Activated gamma-delta T cell (primary cell): Measurements from ENCODE around the gene ESPN.

Experiments used
- DNase-seq: peaks from one replicate; lab custom pipeline; 2025; lab: John Stamatoyannopoulos, UW

ESPN gene

GRCh38 chr1:6466751-6467150, 42.2 kb downstream of the ESPN start:
- DNase-seq: no peak

DNA sequence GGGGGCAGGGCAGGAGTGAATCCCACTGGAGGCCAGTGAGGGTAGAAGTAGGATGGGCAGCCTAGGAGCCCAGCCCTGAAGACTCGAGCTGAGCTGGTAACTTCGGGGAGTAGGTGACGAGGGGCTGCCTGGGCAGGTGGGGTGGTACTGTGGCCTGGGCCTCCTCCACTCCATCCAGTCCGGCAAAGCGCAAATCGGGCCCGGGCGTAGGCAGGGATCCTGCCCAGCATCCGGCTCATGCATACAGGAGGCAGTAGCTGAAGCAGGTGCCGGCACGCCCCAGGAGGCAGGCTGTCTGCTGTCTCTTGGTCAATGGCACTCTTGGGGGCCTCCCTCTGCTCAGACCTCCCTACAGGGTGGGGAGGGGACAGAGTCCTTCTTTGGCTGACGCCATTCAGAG, 42.6 kb downstream of the ESPN start:
- DNase-seq: no peak

DNA sequence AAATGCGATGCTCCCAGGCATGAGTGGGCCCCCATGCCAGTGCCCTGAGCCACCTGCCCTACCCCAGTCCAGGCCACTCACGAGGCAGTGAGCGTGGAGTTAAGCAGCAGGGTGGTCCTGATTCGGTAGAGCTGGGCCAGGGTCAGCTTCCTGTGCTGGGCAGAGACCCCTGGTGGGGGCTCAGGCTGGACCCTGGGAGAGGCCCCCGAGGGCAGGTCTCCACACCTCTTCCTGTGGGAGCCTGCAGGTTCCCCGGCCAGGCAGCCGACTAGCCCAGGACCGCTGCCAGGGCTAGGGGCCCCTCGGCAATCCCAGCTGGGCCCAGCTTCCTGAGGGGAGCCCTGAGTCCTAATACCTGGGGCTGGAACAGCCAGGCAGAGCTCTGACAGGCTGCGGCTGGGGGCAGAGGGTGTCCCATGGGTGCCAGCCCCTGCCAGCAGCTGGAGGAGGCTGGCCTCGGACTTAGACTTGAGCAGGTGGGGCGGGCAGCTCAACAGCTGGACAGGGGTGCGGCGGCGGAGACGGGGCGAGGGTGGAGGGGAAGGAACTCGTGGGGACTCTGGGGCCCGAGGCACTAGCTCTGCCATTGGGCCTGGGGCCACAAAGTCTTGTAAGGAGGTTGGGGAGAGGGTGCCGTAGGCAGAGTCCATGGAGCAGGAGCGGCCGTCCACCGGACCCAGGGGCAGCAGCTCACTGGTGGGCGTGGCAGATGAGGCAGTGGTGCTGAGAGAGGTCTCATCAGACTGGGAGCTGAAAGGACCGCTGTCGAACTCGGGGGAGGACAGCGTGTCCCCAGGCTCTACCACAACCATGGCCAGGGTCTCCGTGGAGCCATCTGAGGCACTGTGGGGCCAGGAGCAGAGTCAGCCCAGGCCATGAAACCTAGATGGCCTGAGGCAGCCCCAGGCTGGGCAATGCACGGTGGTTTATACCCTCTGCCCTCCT, 43.4 kb downstream of the ESPN start:
- DNase-seq: no peak

GRCh38 chr1:6468729-6469461, 44.3 kb downstream of the ESPN start:
- no peak for DNase-seq

- DNase-seq: no peak
Observed at GRCh38 chr1:6470132-6471085, 45.8 kb downstream of the ESPN start.

DNA sequence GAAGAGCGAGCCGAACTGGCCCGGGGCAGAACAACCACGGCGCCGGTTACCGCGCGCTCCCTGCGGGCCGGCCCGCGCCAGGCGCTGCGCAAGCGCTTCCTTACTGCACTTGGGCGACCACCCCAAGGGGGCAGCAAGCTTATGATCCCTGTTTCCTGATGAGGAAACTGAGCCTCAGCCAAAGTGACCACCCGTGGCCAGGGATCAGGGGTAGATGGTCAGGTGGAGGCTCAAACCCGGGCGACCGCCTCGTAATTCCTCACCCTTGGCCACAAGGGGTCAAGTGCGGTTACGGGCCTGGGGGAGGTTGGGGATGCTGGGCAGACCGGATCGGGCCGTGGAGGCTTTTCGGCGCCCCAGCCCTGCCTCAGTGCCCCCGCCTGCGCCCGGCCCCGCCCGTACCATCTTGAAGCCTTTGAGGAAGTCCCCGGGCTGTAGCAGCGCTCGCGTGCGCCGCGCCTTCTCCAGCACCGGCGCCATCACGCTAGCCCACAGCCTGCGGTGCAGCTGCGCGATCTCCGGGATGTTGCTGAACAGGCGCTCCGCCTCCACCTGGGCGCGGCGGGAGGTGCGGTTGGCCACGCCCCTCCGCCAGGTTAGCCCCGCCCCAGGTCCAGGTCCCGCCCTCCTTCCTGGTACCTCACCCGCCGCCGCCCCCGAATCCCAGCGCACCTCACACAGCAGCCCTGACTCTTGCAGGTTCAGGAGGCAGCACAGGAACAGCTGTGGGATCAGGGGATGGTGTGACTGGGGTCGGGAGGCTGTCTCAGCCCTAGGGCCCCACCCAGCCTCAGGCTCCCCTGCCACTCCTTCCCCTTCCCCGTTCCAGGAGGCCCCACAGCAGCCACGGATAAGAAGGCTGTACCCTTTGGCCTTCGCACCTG, 46.8 kb downstream of the ESPN start:
- DNase-seq: no peak

GRCh38 chr1:6471970-6472368, 47.4 kb downstream of the ESPN start:
- no peak for DNase-seq

DNA sequence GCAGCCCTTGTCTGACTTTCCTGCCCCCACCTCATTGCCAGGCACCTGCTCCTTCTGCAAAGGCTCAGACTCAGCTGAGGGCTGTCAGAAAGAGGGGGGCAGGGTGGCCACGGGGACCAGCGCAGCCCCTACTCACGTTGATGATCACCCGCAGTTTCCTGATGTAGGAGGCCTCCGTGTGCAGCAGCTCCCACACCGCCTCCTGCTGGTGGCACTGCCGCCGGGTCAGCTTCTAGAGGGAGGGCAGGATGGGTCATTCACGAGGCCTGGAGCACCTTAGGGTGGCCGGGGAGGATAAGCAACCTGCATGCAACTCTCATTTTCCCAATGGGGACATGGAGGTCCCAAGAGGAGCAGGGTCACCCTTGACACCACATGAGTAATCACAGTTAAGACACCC, 47.8 kb downstream of the ESPN start:
- DNase-seq: no peak

GRCh38 chr1:6473156-6473555, 48.6 kb downstream of the ESPN start:
- no peak for DNase-seq

- no peak for DNase-seq
Observed at GRCh38 chr1:6473974-6474814, 49.6 kb downstream of the ESPN start.

GRCh38 chr1:6474815-6475282, 50.3 kb downstream of the ESPN start:
- DNase-seq: no peak

DNA sequence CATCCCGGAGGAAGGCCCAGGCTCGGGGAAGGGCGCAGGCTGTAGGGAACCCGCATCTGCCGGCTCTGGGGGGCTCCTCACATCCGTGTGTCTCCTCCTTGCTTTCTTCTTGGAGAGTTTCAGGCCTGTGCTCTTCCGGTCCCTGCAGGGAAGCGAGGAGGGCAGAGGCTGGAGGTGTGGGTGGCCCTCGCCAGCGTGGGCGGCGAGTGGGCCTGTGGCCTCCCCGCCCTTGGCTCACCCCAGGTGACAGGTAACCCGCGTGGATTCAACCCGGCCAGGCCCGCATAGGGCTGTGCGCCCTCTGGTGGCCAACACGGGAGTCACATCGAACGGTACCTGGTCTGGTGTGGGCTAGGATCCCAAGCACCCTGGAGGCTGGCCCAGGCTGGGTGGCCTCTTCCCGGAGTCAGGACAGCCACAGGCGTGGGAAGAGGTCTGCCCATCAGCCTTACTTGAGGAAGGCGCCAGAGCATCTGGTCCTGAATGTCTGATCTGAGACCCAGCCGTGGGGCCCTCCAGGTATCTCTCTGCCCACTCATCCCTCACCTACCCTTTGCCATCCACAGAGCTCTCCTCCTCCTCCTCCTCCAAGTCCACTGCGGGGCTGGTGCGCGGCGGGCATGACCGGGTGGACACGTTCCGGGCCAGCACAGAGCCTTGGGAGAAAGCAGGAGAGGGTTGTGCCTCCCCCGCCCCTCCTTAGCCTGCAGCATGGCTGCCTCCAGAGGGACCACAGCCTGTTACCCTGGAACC, 51.0 kb downstream of the ESPN start:
- peak; percentile 39 for DNase-seq

DNA sequence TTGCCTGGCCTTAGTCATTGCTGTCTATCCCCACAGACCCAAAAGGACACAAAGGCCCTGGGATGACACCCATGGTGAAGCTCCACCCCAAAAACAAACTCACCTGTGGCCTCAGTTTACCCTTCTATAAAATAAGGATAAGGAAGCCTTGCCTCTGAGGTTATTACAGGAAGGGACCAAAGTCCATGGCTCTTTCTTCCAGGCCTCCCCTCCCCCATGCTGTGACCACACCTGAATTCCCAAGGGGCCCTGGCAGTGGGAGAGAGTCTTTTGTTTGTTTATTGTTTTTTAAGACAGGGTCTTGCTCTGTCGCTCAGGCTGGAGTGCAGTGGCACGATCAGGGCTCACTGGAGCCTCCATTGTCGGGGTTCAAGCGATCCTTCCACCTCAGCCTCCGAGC, 51.9 kb downstream of the ESPN start:
- DNase-seq: no peak

GRCh38 chr1:6477039-6477820, 52.7 kb downstream of the ESPN start:
- DNase-seq: no peak

DNA sequence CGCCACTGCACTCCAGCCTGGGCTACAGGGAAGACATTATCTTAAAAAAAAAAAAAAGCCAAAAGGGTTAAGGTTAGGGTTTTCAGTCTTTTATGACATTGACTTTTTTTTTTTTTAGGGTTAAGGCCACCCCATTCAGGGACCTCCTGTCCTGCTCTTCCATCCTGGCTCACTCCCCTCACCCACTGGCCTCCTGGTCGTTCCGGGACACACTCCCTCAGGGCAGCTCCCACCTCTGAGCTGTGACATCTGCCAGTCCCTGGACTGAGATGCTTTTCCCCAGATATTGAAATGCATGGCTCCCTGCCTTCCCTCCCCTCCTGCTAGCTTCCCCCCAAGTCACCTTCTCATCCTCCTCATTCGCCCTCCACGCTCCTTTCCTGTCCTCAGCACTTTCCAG, 57.2 kb downstream of the ESPN start:
- DNase-seq: no peak

- DNase-seq: no peak
Observed at GRCh38 chr1:6483017-6483760, 58.6 kb downstream of the ESPN start.

DNA sequence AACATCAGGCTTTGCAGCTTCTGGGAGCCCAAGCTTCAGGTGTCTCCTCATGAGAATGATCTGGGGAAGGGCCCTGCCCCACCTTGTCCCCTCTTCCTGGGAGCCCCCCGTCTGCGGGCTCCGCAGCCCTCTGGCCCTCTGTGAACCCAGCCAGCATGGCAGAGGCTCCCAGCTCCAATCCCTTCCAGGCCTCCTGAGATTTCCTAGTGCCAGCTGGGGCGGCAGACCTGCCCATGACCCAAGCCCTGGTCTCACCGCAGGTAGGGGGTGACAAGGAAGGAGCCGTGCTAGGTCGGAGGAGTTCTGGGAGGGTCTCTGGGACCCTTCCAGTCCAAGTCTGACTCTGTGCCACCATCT, 59.2 kb downstream of the ESPN start:
- no peak for DNase-seq

DNA sequence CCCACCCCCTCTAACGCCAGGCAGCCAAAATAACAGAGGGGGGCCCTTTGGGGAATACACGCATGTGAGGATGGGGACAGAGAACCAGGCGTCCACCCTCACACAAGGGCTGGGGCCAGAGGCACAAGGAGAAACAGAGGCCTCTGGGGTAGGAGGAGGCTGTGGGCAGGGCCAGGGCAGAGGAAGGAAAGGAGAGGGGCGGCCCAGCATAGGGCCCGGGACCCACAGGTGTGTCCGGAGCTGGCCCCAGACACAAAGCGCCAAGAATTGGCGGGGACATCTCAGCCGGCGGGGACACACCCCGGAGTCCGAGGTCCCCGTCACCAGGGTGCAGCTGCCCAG, 60.2 kb downstream of the ESPN start:
- DNase-seq: no peak
